GM23338 (cell line): Measurements from ENCODE around the gene PARD3. TPM values are rescaled to one million over a fixed set of nuclear protein-coding genes. Genes with fewer than 3 reads are reported as not detected.

Experiments used
- ATAC-seq: fragments of 200-7000 bp; cut with Tn5 transposase; 3 replicates; pipeline ENCODE4 v1.9.1; 2020
- DNase-seq: peaks from one replicate; pipeline ENCODE4 v3.0.0-alpha.2; 2015; ENCODE audit warnings: low spot score
- H2AFZ ChIP-seq: fragments of 200-600 bp; sonication (generic); 2 replicates; pipeline ENCODE4 v1.8.0; 2016; ENCODE audit warnings: antibody characterized with exemption, mild to moderate bottlenecking, moderate library complexity
- H3F3A ChIP-seq: fragments of 200-600 bp; sonication (generic); replicated peaks from 2 replicates; pipeline ENCODE4 v1.8.0; 2017; ENCODE audit warnings: antibody characterized with exemption, mixed run types, low read depth
- H3K27ac ChIP-seq: fragments of 200-600 bp; sonication (generic); 2 replicates; pipeline ENCODE4 v1.6.1; 2016; ENCODE audit warnings: low read depth
- H3K27me3 ChIP-seq: fragments of 200-600 bp; sonication (generic); 2 replicates; pipeline ENCODE4 v1.8.0; 2016; ENCODE audit warnings: mild to moderate bottlenecking, mixed run types, moderate library complexity; ENCODE audit not compliant: insufficient read depth
- H3K36me3 ChIP-seq: fragments of 200-600 bp; sonication (generic); 2 replicates; pipeline ENCODE4 v1.8.0; 2016; ENCODE audit warnings: mild to moderate bottlenecking; ENCODE audit not compliant: insufficient read depth
- H3K4me1 ChIP-seq: fragments of 200-600 bp; sonication (generic); 2 replicates; pipeline ENCODE4 v1.8.0; 2016; ENCODE audit warnings: mild to moderate bottlenecking, moderate library complexity; ENCODE audit not compliant: insufficient read depth
- H3K4me2 ChIP-seq: fragments of 200-600 bp; sonication (generic); 2 replicates; pipeline ENCODE4 v1.7.1; 2017; ENCODE audit warnings: mixed run types
- H3K4me3 ChIP-seq: fragments of 200-600 bp; sonication (generic); 2 replicates; pipeline ENCODE4 v1.6.1; 2016; ENCODE audit warnings: mixed run types
- H3K79me2 ChIP-seq: fragments of 200-600 bp; sonication (generic); replicated peaks from 2 replicates; pipeline ENCODE4 v1.8.0; 2017; ENCODE audit warnings: mild to moderate bottlenecking; ENCODE audit not compliant: insufficient read depth
- H3K9me2 ChIP-seq: fragments of 200-600 bp; sonication (generic); 2 replicates; pipeline ENCODE4 v1.8.0; 2017; ENCODE audit not compliant: insufficient read depth
- H4K20me1 ChIP-seq: fragments of 200-600 bp; sonication (generic); replicated peaks from 2 replicates; pipeline ENCODE4 v1.8.0; 2017; ENCODE audit warnings: mild to moderate bottlenecking; ENCODE audit not compliant: insufficient read depth
- H3K27ac Mint-ChIP-seq: 2 replicates; pipeline ENCODE4 v1.8.0; 2020; ENCODE audit warnings: inconsistent platforms, mild to moderate bottlenecking, moderate library complexity, mixed read lengths
- H3K27me3 Mint-ChIP-seq: 3 replicates; pipeline ENCODE4 v1.8.0; 2022; ENCODE audit warnings: low read depth, mild to moderate bottlenecking, moderate library complexity, mixed read lengths, inconsistent platforms; ENCODE audit not compliant: insufficient read depth, poor library complexity
- H3K36me3 Mint-ChIP-seq: 3 replicates; pipeline ENCODE4 v1.8.0; 2021; ENCODE audit warnings: low read depth, mild to moderate bottlenecking, inconsistent platforms, moderate library complexity, mixed read lengths
- H3K4me1 Mint-ChIP-seq: 3 replicates; pipeline ENCODE4 v1.8.0; 2020; ENCODE audit warnings: mild to moderate bottlenecking, inconsistent platforms, mixed read lengths
- H3K4me3 Mint-ChIP-seq: 3 replicates; pipeline ENCODE4 v1.8.0; 2021; ENCODE audit warnings: moderate library complexity, mild to moderate bottlenecking, inconsistent platforms, mixed read lengths
- H3K9me3 Mint-ChIP-seq: 3 replicates; pipeline ENCODE4 v1.8.0; 2020; ENCODE audit warnings: moderate library complexity, mild to moderate bottlenecking, inconsistent platforms, mixed read lengths
- CREB1 ChIP-seq: fragments of 250-450 bp; sonication (Bioruptor Pico); IDR thresholded peaks from 2 replicates; pipeline ENCODE4 v1.5.0; 2020; ENCODE audit warnings: low read depth, mild to moderate bottlenecking, moderate library complexity
- EZH2 ChIP-seq: fragments of 200-600 bp; sonication (generic); IDR thresholded peaks from one replicate; pipeline ENCODE4 v1.8.0; 2017; ENCODE audit warnings: antibody characterized with exemption, mild to moderate bottlenecking, low read depth; ENCODE audit not compliant: unreplicated experiment
- EZH2phosphoT487 ChIP-seq: fragments of 200-600 bp; sonication (generic); IDR thresholded peaks from one replicate; pipeline ENCODE4 v1.8.1; 2018; ENCODE audit warnings: antibody characterized with exemption; ENCODE audit not compliant: unreplicated experiment
- JUNB ChIP-seq: IDR thresholded peaks from one replicate; pipeline ENCODE4 v1.6.1; 2016; ENCODE audit warnings: antibody characterized with exemption; ENCODE audit not compliant: unreplicated experiment
- REST ChIP-seq: IDR thresholded peaks from one replicate; pipeline ENCODE4 v1.6.1; 2018; ENCODE audit warnings: antibody characterized with exemption; ENCODE audit not compliant: unreplicated experiment
- STAT1 ChIP-seq: IDR thresholded peaks from one replicate; pipeline ENCODE4 v1.6.1; 2016; ENCODE audit warnings: antibody characterized with exemption; ENCODE audit not compliant: unreplicated experiment
- polyA plus RNA-seq: library from polyadenylated mRNA; unstranded; fragments of >200 nt; fragmentation: Nextera tagmentation; extraction: Ambion mirVana; gene quantifications from 2 replicates; pipeline ENCODE4 v1.2.1, GENCODE V29; 2016
- total RNA-seq: library from RNA; depleted of rRNA; stranded (reverse); fragments of >200 nt; shearing (Covaris generic); gene quantifications from 2 replicates; pipeline ENCODE4 v1.2.3, GENCODE V29; 2014
- TF ChIP-seq, protein P1 (sequence below): fragments of 250-450 bp; sonication (Bioruptor Pico); IDR thresholded peaks from 2 replicates; pipeline ENCODE4 v1.5.0; 2020; ENCODE audit warnings: mild to moderate bottlenecking, moderate library complexity

The PARD3 gene
- total and polyA plus RNA-seq, 2 experiments from 2014 or later, result 30.2 to 51.4 TPM

DNA sequence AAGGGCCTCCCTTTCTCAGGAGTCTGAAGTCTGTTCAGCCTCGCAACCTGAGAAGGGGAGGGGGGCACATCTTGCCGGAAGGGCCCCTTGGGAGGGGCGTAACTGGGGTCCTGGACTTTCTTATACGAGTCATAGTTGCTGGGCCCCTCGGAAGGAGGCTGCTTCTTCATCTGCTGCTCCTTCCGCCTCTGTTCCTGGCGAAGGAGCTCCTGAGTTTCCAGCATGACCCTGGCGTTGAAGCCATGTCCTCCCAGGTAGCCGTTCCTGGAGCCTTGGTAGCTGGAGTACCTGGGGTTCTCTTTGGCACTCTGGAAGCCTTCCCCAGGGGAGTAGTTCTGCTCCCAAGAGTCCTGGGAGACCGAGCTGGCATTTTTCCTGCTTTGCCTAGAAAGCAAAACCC is 703.9 kb downstream of the PARD3 start:
- H3K4me1 Mint-ChIP-seq, result peaks cover 11% of the 10 kb centered on the region
- Histone ChIP-seq H2AFZ (no peak overlapping the region), H3K27me3 (no peaks in the 10 kb centered on the region), H3K4me2 (no peak overlapping the region), H4K20me1 (no peaks in the 10 kb centered on the region), H3K4me3 (no peak overlapping the region), H3K27ac (no peak overlapping the region), H3K4me1 (no peaks in the 10 kb centered on the region), H3F3A (no peaks in the 10 kb centered on the region), H3K36me3 (no peaks in the 10 kb centered on the region), H3K9me2 (0 out of 2 replicates have a peak, but pooled peaks cover 4% of the 10 kb centered on the region), H3K79me2 (no peaks in the 10 kb centered on the region)
- peaks cover 8% of the 10 kb centered on the region for H3K27me3 Mint-ChIP-seq
- DNase-seq (no peak), ATAC-seq (no peak)
- no peak overlapping the region for H3K27ac Mint-ChIP-seq
- H3K36me3 Mint-ChIP-seq, result no peaks in the 10 kb centered on the region
- no peak overlapping the region for H3K4me3 Mint-ChIP-seq
- TF ChIP-seq, protein P1, sequence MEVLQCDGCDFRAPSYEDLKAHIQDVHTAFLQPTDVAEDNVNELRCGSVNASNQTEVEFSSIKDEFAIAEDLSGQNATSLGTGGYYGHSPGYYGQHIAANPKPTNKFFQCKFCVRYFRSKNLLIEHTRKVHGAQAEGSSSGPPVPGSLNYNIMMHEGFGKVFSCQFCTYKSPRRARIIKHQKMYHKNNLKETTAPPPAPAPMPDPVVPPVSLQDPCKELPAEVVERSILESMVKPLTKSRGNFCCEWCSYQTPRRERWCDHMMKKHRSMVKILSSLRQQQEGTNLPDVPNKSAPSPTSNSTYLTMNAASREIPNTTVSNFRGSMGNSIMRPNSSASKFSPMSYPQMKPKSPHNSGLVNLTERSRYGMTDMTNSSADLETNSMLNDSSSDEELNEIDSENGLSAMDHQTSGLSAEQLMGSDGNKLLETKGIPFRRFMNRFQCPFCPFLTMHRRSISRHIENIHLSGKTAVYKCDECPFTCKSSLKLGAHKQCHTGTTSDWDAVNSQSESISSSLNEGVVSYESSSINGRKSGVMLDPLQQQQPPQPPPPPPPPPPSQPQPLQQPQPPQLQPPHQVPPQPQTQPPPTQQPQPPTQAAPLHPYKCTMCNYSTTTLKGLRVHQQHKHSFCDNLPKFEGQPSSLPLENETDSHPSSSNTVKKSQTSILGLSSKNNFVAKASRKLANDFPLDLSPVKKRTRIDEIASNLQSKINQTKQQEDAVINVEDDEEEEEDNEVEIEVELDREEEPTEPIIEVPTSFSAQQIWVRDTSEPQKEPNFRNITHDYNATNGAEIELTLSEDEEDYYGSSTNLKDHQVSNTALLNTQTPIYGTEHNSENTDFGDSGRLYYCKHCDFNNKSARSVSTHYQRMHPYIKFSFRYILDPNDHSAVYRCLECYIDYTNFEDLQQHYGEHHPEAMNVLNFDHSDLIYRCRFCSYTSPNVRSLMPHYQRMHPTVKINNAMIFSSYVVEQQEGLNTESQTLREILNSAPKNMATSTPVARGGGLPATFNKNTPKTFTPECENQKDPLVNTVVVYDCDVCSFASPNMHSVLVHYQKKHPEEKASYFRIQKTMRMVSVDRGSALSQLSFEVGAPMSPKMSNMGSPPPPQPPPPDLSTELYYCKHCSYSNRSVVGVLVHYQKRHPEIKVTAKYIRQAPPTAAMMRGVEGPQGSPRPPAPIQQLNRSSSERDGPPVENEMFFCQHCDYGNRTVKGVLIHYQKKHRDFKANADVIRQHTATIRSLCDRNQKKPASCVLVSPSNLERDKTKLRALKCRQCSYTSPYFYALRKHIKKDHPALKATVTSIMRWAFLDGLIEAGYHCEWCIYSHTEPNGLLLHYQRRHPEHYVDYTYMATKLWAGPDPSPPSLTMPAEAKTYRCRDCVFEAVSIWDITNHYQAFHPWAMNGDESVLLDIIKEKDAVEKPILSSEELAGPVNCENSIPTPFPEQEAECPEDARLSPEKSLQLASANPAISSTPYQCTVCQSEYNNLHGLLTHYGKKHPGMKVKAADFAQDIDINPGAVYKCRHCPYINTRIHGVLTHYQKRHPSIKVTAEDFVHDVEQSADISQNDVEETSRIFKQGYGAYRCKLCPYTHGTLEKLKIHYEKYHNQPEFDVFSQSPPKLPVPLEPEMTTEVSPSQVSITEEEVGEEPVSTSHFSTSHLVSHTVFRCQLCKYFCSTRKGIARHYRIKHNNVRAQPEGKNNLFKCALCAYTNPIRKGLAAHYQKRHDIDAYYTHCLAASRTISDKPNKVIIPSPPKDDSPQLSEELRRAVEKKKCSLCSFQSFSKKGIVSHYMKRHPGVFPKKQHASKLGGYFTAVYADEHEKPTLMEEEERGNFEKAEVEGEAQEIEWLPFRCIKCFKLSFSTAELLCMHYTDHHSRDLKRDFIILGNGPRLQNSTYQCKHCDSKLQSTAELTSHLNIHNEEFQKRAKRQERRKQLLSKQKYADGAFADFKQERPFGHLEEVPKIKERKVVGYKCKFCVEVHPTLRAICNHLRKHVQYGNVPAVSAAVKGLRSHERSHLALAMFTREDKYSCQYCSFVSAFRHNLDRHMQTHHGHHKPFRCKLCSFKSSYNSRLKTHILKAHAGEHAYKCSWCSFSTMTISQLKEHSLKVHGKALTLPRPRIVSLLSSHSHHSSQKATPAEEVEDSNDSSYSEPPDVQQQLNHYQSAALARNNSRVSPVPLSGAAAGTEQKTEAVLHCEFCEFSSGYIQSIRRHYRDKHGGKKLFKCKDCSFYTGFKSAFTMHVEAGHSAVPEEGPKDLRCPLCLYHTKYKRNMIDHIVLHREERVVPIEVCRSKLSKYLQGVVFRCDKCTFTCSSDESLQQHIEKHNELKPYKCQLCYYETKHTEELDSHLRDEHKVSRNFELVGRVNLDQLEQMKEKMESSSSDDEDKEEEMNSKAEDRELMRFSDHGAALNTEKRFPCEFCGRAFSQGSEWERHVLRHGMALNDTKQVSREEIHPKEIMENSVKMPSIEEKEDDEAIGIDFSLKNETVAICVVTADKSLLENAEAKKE (CRISPR knock-in tag), result no peak
- TF ChIP-seq JUNB (no peak), STAT1 (no peak), EZH2phosphoT487 (no peak), REST (no peak), CREB1 (CRISPR knock-in tag) (no peak), EZH2 (no peak)
- H3K9me3 Mint-ChIP-seq, result no peaks in the 10 kb centered on the region; the same call in 2 of the 3 replicates
